GM11168 (cell line): ENCODE results near the gene NDST3.

Experiments used
- in situ Hi-C: fragments of 300-500 bp; cut with MboI; formaldehyde crosslinking; loops from one replicate; pipeline ENCODE4 v1.12.0; 2022; ENCODE audit warnings: low sequenced_read_pairs; ENCODE audit not compliant: unreplicated experiment

NDST3 gene

GRCh38 chr4:118260309-118260708, 226.0 kb downstream of the NDST3 start:
- in situ Hi-C loops = loop anchor here (25.0 kb wide), 1 partner anchor 173 kb away; no protein-coding TSS in a partner anchor

- in situ Hi-C loops = loop anchor here (25.0 kb wide), 1 partner anchor 177 kb away; no protein-coding TSS in a partner anchor
Measured at GRCh38 chr4:118264096-118264495, 229.8 kb downstream of the NDST3 start.

GRCh38 chr4:118265312-118266144, 231.2 kb downstream of the NDST3 start:
- in situ Hi-C loops = loop anchor here (25.0 kb wide), 1 partner anchor 178 kb away; no protein-coding TSS in a partner anchor

GRCh38 chr4:118266145-118266496, 231.8 kb downstream of the NDST3 start:
- in situ Hi-C loops = loop anchor here (25.0 kb wide), 1 partner anchor 179 kb away; no protein-coding TSS in a partner anchor

GRCh38 chr4:118268780-118269179, 234.5 kb downstream of the NDST3 start:
- in situ Hi-C loops = loop anchor here (25.0 kb wide), 1 partner anchor 181 kb away; no protein-coding TSS in a partner anchor

- in situ Hi-C loops = loop anchor here (25.0 kb wide), 1 partner anchor 183 kb away; no protein-coding TSS in a partner anchor
Measured at GRCh38 chr4:118270492-118270891, 236.2 kb downstream of the NDST3 start.

GRCh38 chr4:118271788-118272187, 237.5 kb downstream of the NDST3 start:
- in situ Hi-C loops = loop anchor here (25.0 kb wide), 1 partner anchor 184 kb away; no protein-coding TSS in a partner anchor

GRCh38 chr4:118273642-118274041, 239.4 kb downstream of the NDST3 start:
- in situ Hi-C loops = loop anchor here (25.0 kb wide), 1 partner anchor 186 kb away; no protein-coding TSS in a partner anchor

GRCh38 chr4:118276580-118276979, 242.3 kb downstream of the NDST3 start:
- in situ Hi-C loops = no loop called here

GRCh38 chr4:118277243-118277642, 243.0 kb downstream of the NDST3 start:
- in situ Hi-C loops = no loop called here

- in situ Hi-C loops = no loop called here
Measured at GRCh38 chr4:118278473-118279274, 244.4 kb downstream of the NDST3 start.

- in situ Hi-C loops = no loop called here
Measured at GRCh38 chr4:118279328-118279727, 245.0 kb downstream of the NDST3 start.

- in situ Hi-C loops = no loop called here
Measured at GRCh38 chr4:118279920-118280432, 245.7 kb downstream of the NDST3 start.

GRCh38 chr4:118280501-118281218, 246.4 kb downstream of the NDST3 start:
- in situ Hi-C loops = no loop called here

GRCh38 chr4:118281611-118282442, 247.5 kb downstream of the NDST3 start:
- in situ Hi-C loops = no loop called here

GRCh38 chr4:118282692-118283091, 248.4 kb downstream of the NDST3 start:
- in situ Hi-C loops = no loop called here

GRCh38 chr4:118284169-118284568, 249.9 kb downstream of the NDST3 start:
- in situ Hi-C loops = no loop called here

GRCh38 chr4:118285931-118286330, 251.6 kb downstream of the NDST3 start:
- in situ Hi-C loops = no loop called here

- in situ Hi-C loops = no loop called here
Measured at GRCh38 chr4:118286685-118287084, 252.4 kb downstream of the NDST3 start.
